ENCODE results near the gene CASP7. TPM values are rescaled to one million over a fixed set of nuclear protein-coding genes. Genes with fewer than 3 reads are reported as not detected.

CASP7 gene
- total and polyA plus RNA-seq, 2 of the 8 experiments (the other 6 are each of a cell fraction or from before 2014, with no cell fraction given), result 2.3 to 4.1 TPM

DNA sequence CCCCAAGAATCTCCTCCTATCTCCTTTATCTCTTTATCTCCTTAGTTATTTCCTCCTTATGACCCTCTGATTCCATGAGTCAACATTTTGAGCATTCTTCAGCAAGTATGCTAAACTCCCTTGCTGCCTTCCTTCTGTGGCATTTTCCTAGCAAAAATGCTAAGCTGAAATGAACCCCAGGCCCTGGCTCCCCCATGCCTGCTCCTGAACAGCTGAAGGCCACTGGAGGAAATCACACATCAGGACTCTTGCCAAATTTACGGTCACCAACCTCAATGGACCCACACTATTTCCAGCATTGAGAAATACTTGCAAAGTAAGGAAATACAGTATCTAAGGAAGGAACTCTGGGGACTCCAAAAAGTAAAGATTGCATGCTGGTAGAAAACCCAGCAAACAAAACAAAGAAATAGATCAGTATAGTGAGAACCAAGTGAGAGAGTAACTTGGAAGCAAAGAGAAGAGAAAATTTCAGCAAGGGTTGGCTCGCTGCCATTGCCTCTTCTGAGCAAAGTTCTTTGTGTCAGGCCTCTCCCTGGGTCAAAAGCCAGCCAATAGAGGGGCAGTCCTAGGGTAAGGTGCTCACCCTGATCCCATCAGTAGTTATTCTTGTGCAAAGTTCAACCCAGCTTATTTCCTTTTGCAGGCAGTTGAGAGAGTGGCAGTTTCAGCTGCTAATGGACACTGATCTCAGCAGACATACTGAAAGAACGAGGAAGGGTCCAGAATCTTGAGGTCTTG is 66.7 kb downstream of the CASP7 start:
- no peak overlapping the region for H2BK12ac ChIP-seq (ENCODE audit: low read depth, low read length)
- H3K79me1 ChIP-seq (ENCODE audit: low read depth, low read length), result no peaks in the 10 kb centered on the region
- DNase-seq (ENCODE audit: low read depth in 1 of 2, low spot score in 2 of 2) (no peak), FAIRE-seq (no peak)
- H3K56ac ChIP-seq (replicated peaks; ENCODE audit: insufficient read length, low read depth, low read length), result no peak overlapping the region
- ChIA-PET POLR2A (ENCODE audit: partially characterized antibody) (no interaction called here), CTCF (ENCODE audit: partially characterized antibody) (interaction anchor here (1.1 kb wide), 1 partner anchor 53 kb away, joined by 3 read pairs; no protein-coding TSS in a partner anchor)
- H3K36me3 ChIP-seq (ENCODE audit: control insufficient read depth in 2 of 4, insufficient read depth in 4 of 4, low read length in 3 of 4), result no peaks in the 10 kb centered on the region
- no peak overlapping the region for H3K18ac ChIP-seq (ENCODE audit: extremely low read depth, low read length)
- H2AFZ ChIP-seq (ENCODE audit: low read length), result no peak overlapping the region; the same call in 1 of the 2 replicates
- no peak overlapping the region for H3K4me3 ChIP-seq (ENCODE audit: extremely low read depth in 1 of 4, insufficient read depth in 2 of 4, low read depth in 3 of 4, low read length in 4 of 4)
- WGBS, 2 experiments (ENCODE audit: extremely low coverage in 1 of 2, insufficient coverage in 1 of 2, insufficient read length in 1 of 2, insufficient replicate concordance in 2 of 2, low coverage in 1 of 2, low lambda C conversion rate in 2 of 2, missing lambda C conversion rate in 1 of 2), result 88% methylated on average over 3 of the region's 3 CpGs; no CpG with 5 or more reads in 1 of the 2 experiments
- no peak overlapping the region for H2BK5ac ChIP-seq (ENCODE audit: low read depth, low read length)
- no peaks in the 10 kb centered on the region for H3K23me2 ChIP-seq (ENCODE audit: low read depth, low read length)
- no peak overlapping the region for H3K4me2 ChIP-seq (ENCODE audit: insufficient read depth in 1 of 2, low read depth in 2 of 2, low read length in 2 of 2)
- no peaks in the 10 kb centered on the region for H3K27me3 ChIP-seq (replicated peaks in 1 of 4; ENCODE audit: control insufficient read depth in 3 of 4, extremely low read depth in 1 of 4, insufficient read depth in 3 of 4, low read length in 3 of 4)
- no peak overlapping the region for H4K5ac ChIP-seq (ENCODE audit: insufficient read length, low read depth, low read length)
- no peak overlapping the region for H3K9ac ChIP-seq (replicated peaks in 1 of 4; ENCODE audit: extremely low read depth in 1 of 4, low read depth in 3 of 4, low read length in 3 of 4)
- H2BK20ac ChIP-seq (ENCODE audit: low read length), result no peak overlapping the region
- TF ChIP-seq CEBPB (IDR thresholded peaks at IDR 0.05; ENCODE audit: low read depth, low read length), result no peak
- no peak for TF ChIP-seq CHD1 (IDR thresholded peaks at IDR 0.05; ENCODE audit: low read depth, low read length)
- TF ChIP-seq KDM5A (IDR thresholded peaks at IDR 0.05; ENCODE audit: low read length), result no peak
- no peak for TF ChIP-seq YY1 (IDR thresholded peaks at IDR 0.05; ENCODE audit: low read depth, low read length)
- no peak for TF ChIP-seq RXRA (IDR thresholded peaks at IDR 0.05; ENCODE audit: insufficient read depth, low read depth, low read length)
- no peak for TF ChIP-seq POLR2A (IDR thresholded peaks at IDR 0.05; ENCODE audit: control extremely low read depth in 1 of 2, low read depth in 2 of 2, low read length in 2 of 2)
- no peak for TF ChIP-seq NANOG (IDR thresholded peaks at IDR 0.05; ENCODE audit: insufficient read depth, low read depth, low read length, poor library complexity, severe bottlenecking)
- no peak for TF ChIP-seq TEAD4 (IDR thresholded peaks at IDR 0.05; ENCODE audit: low read depth, low read length)
- no peak for TF ChIP-seq TAF1 (IDR thresholded peaks at IDR 0.05; ENCODE audit: low read depth, low read length)
- TF ChIP-seq ZNF274 (IDR thresholded peaks at IDR 0.05; ENCODE audit: borderline replicate concordance, extremely low read depth, low read length), result no peak
- no peak for TF ChIP-seq CHD2 (IDR thresholded peaks at IDR 0.05; ENCODE audit: low read length)
- TF ChIP-seq EZH2 (IDR thresholded peaks at IDR 0.05; ENCODE audit: low read depth, low read length, severe bottlenecking), result no peak
- TF ChIP-seq BRCA1 (IDR thresholded peaks at IDR 0.05; ENCODE audit: low read depth, low read length), result no peak
- TF ChIP-seq SP2 (IDR thresholded peaks at IDR 0.05; ENCODE audit: low read length), result no peak
- TF ChIP-seq TCF12 (IDR thresholded peaks at IDR 0.05; ENCODE audit: low read depth, low read length), result no peak
- H4K91ac ChIP-seq (replicated peaks; ENCODE audit: insufficient read length, low read length), result no peak overlapping the region
- no peak overlapping the region for H4K8ac ChIP-seq (ENCODE audit: extremely low read depth, insufficient read depth, low read length)
- no peak overlapping the region for H3K4ac ChIP-seq (replicated peaks; ENCODE audit: insufficient read length, low read depth, low read length)
- H3K14ac ChIP-seq (ENCODE audit: insufficient read length), result no peak overlapping the region
- no peaks in the 10 kb centered on the region for H4K20me1 ChIP-seq (replicated peaks in 1 of 2; ENCODE audit: control insufficient read depth in 1 of 2, insufficient read depth in 2 of 2, low read length in 2 of 2)
- H2AK5ac ChIP-seq (ENCODE audit: low read depth, low read length), result no peak overlapping the region
- H3K4me1 ChIP-seq (replicated peaks in 1 of 4; ENCODE audit: control insufficient read depth in 3 of 4, insufficient read depth in 4 of 4, low read length in 3 of 4), result no peaks in the 10 kb centered on the region
- no peak overlapping the region for H3K23ac ChIP-seq (ENCODE audit: insufficient read length)
- no peak overlapping the region for H3K27ac ChIP-seq (ENCODE audit: low read depth, low read length)
- no peaks in the 10 kb centered on the region for H3K9me3 ChIP-seq (ENCODE audit: insufficient read depth in 2 of 2, low read depth in 1 of 2, low read length in 1 of 2)
- no peaks in the 10 kb centered on the region for H3K79me2 ChIP-seq (ENCODE audit: control insufficient read depth in 1 of 2, insufficient read depth in 2 of 2, low read length in 2 of 2)
- H2BK120ac ChIP-seq (replicated peaks; ENCODE audit: low read depth, low read length), result no peak overlapping the region
- no peak overlapping the region for H2BK15ac ChIP-seq (ENCODE audit: low read length)
